ENCODE data around the gene HMCN2.

The HMCN2 gene

DNA sequence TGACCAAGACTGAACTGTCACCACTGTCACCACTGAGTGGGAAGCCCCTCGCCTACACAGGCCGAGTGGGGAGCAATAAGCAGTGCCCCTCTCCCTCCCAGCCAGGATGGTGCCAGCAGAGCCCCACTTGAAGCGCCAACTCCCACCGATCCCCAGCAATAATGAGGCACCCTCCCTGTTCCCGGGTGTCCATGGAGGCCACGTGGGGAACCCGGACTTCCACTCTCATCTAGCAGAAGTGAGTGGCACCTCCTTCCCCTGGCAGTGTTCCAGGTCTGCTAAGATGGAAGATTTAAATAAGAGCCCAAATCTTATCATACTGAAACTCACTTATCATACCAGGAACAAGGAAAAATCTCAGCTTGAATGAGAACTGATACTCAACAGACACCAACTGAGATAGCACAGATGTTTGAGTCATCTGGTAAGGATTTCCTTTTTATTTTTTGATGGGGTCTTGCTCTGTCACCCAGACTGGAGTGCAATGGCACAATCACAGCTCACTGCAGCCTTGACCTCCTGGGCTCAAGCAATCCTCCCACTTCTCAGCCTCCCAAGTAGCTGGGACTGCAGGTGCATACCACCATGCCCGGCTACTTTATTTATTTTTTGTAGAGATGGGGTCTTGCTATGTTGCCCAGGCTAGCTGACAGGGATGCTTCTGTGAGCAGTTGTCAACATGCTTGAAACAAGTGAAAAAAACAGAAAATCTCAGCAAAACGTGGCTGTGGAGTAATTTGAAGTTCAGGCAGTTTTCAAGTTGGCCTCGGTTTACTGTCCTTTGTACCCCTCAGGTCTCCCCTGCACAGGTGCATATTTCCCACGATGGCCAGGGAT, 149.6 kb downstream of the HMCN2 start:
- no peak for TF ChIP-seq ZFX (IDR thresholded peaks at IDR 0.05; ENCODE audit: borderline replicate concordance)
- TF ChIP-seq CTCF (IDR thresholded peaks at IDR 0.05) = no peak
- H3K27ac ChIP-seq = no peak overlapping the region

DNA sequence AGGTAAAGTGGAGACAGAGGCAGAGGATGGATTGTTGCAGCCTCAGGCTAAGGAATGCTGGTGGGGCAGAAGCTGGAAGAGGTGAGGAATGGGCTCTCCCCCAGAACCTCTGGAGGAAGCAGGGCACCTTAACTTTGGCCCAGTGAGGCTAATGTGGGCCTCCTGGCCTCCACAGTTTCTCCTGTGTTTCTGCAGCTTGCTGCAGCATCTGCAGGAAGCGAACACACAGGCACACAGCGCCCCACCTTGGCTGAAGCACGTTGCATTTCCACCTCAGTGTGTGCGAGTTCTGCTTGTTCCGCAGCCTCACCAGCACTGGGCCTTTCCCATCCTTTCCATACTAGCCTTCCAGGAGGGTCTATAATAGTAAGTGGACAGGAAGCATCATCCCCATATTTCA, 152.0 kb downstream of the HMCN2 start:
- no peak overlapping the region for H3K27ac ChIP-seq
- peak; percentile 25 for TF ChIP-seq CTCF (IDR thresholded peaks at IDR 0.05)
- TF ChIP-seq ZFX (IDR thresholded peaks at IDR 0.05; ENCODE audit: borderline replicate concordance) = no peak

GRCh38 chr9:130418776-130419175, 153.2 kb downstream of the HMCN2 start:
- TF ChIP-seq CTCF (IDR thresholded peaks at IDR 0.05) (no peak), ZFX (IDR thresholded peaks at IDR 0.05; ENCODE audit: borderline replicate concordance) (no peak)
- no peak overlapping the region for H3K27ac ChIP-seq

GRCh38 chr9:130419521-130420035, 154.0 kb downstream of the HMCN2 start:
- H3K27ac ChIP-seq = no peak overlapping the region

DNA sequence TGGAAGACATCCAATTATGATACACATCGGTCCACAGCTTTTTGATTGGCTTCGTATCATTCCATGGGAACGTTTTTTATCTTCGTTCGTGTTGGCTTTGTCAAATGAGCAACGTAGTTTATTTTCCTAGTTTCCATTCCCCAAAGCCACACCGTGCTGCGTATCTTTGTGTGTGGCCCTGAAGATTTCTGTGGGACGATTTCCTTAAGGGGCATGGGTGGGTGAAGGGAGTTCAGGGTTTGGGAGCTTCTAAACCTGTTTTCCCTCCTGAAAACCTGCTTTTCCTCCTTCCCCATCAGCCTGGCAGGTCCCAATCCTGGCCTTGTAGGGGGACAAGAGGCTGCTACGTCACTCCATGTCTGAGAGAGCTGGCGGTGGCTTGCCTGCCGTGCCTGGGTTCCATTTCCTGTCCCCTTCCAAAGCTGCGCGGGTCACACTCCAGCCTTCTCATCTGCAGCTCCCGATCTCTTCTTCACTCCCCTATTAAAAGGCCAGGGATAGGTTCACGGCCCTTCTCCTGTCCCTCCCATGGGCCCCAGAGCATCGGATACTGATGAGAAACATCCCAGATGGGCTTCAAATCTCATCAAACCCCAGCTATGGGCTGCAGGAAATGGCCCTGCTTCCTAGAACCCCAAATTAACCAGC, 155.7 kb downstream of the HMCN2 start:
- H3K27ac ChIP-seq = no peak overlapping the region
- TF ChIP-seq ZFX (IDR thresholded peaks at IDR 0.05; ENCODE audit: borderline replicate concordance) = no peak
- TF ChIP-seq CTCF (IDR thresholded peaks at IDR 0.05) = no peak

More at GRCh38 chr9:130419521-130420035, 154.0 kb downstream of the HMCN2 start:
- TF ChIP-seq ZFX (IDR thresholded peaks at IDR 0.05; ENCODE audit: borderline replicate concordance) = no peak
- no peak for TF ChIP-seq CTCF (IDR thresholded peaks at IDR 0.05)

- no peak for TF ChIP-seq ZFX (IDR thresholded peaks at IDR 0.05; ENCODE audit: borderline replicate concordance)
- no peak overlapping the region for H3K27ac ChIP-seq
Measured at GRCh38 chr9:130421802-130422276, 156.3 kb downstream of the HMCN2 start.

GRCh38 chr9:130422546-130422945, 157.0 kb downstream of the HMCN2 start:
- no peak for TF ChIP-seq ZFX (IDR thresholded peaks at IDR 0.05; ENCODE audit: borderline replicate concordance)
- no peak for TF ChIP-seq CTCF (IDR thresholded peaks at IDR 0.05)
- H3K27ac ChIP-seq = no peak overlapping the region

Data from 22Rv1 (cell line).